GM18861 (cell line): ENCODE results near the gene WFDC5.
"Not testable (repeated sequence)": the region's sequence is repeated elsewhere in the genome, so short reads cannot be mapped to it uniquely, and the experiment has no call there.

ENCODE experiments used
- ATAC-seq: cut with Tn5 transposase; IDR thresholded peaks from one replicate; pipeline ENCODE4 v1.9.1; 2021; ENCODE audit not compliant: unreplicated experiment

Gene WFDC5, protein sequence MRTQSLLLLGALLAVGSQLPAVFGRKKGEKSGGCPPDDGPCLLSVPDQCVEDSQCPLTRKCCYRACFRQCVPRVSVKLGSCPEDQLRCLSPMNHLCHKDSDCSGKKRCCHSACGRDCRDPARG

DNA sequence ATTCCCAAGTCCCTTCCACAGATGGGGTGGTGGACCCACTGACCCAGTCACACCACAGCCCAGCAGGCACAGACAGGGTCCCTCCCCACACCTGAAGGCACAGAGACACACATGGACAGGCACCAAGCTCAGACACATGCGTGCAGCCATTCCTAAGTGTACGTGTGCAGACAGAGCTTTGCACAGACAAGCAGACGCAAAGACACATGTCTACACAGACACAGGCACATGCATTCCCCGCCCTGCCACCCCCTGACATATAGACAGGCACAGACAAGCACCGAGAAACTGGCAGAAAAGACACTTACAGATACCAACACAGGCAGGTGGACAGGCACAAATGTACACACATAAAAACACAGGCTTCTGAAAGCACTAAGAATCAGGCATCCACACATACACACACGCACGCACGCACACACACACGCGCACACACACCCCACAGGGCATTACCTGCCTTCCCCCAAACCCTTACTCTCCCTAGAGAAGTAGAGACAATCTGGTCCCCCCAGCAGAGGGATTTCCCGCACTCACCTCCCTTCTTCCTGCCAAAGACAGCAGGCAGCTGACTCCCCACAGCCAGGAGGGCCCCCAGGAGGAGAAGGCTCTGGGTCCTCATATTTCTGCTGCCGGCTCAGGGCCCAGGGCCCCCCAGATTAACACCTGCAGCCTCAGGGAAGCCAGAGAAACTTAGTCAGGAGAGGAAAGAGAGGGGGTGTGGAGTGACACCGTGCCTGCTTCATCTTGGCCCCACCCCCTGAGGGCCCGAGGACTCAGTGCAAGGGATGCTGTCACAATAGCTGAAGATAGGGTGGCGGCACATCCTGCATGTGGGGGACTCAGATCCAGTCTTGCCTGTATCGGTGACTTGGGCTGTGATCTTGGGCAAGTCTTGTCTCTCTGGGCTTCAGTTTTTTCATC is at the start of gene WFDC5:
Gene WFDC5 (minus strand): TSS at position 710 of the 921 bp plus-strand sequence. CDS start 91 bp downstream, at position 619.
- ATAC-seq: no peak

DNA sequence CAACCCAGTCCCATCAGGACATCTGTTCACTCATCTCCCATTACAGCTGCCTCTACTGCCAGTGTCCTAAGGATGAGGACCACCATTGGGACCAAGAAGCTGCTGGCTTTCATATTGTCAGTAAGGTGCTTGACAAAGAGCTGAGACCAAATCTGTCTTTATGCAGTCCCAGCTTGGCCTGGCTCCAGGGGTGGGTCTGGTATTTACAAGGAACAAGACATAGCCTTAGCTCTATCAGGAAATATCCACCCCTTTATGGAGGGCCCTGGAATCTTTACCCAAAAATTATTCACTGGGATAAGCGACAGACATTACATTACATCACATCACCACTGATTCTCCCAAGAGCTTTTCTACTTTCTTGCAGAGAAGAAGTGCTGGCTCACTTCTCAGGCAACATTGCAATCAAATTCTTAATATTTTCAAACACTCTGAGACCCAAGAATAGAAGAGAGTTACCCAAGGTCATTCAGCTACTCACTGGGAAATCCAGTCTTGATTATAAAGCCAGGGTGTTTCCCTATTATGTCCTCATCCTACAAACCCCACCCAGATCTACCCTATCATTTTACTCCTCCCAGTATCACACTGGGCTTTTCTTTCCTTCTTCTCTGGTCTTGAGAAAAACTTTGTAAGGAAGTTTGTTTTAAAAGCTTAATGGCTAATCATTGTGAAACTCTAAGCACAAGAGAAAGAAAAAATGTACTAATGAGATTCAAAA is 48.3 kb upstream of the WFDC5 start:
- no peak for ATAC-seq

DNA sequence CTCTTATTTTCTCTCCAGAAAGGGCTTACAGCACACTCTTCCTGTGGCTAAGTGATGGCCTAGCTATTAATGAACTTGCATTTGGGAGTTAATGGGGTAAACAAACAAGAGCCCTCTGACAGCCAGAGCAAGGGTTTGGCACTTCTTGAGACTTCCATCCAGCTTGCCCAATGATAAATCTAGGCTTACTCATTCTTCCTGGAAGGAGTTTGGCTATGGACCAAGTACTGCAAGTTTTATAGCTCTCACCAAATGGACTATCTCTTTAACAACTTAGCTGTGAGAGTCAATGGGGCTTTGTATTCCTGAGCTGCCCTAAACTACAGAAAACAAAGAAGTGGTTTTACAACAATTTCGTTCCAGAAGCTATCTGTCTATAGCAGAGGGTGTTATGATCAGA is 43.0 kb upstream of the WFDC5 start:
- no peak for ATAC-seq

DNA sequence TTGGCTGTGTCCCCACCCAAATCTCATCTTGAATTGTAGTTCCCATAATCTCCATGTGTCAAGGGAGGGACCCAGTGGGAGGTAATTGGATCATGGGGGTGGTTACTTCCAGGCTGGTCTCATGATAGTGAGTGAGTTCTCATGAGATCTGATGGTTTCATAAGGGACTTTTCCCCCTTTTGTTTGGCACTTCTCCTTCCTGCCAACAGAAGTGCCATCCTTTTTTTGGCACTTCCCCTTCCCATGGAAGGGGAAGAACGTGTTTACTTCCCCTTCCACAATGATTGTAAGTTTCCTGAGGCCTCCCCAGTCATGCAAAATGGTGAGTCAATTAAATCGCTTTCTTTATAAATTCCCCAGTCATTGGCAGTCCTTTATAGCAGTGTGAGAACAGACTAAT is 41.7 kb upstream of the WFDC5 start:
- no peak for ATAC-seq

DNA sequence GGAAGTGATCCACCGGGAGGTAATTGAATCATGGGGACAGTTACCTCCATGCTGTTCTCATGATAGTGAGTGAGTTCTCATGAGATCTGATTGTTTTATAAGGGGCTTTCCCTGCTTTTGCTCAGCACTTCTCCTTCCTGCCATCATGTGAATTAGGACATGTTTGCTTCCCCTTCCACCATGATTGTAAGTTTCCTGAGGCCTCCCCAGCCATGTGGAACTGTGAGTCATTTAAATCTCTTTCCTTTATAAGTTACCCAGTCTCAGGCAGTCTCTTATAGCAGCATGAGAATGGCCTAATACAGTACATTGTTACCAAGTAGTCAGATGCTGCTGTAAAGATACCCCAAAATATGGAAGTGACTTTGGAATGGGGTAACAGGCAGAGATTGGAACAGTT is 39.8 kb upstream of the WFDC5 start:
- not testable (repeated sequence) for ATAC-seq

DNA sequence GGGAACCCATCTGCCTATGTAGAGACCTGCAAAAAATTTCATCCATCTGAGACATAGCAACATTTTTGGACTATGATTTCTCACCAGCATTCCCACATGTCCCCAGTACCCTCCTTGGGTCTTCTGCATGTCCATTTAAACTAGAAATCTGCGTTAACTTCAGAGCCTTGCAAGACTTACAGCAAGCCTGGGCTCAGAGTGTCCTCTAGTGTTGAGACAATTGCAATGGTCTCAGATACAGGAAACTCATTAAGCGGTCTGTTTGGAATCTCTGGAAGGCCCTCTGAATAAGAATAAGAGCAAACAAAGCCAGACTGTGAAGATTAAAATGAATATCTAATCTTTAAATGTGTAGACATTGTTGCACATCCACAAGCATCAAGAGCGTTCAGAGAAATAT is 39.2 kb upstream of the WFDC5 start:
- ATAC-seq: no peak

DNA sequence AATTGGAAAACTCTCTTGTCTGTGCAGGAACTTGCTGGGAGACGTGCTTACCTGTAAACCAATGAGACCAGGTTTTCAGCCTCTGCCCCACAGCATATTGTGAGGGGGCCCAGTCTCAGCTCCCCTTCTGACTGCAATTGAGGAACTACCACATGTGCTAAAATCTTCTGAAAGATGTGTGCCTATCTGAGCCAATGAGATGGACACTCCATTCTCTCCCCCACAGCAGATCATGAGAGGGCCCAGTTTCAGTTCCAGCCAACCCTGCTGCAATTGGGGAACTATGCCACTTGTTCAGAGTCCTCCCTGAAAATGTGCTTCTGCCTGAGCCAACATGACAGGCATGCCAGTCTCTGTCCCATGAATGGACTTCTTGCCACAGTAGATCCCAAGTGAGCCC is 38.8 kb upstream of the WFDC5 start:
- no peak for ATAC-seq

DNA sequence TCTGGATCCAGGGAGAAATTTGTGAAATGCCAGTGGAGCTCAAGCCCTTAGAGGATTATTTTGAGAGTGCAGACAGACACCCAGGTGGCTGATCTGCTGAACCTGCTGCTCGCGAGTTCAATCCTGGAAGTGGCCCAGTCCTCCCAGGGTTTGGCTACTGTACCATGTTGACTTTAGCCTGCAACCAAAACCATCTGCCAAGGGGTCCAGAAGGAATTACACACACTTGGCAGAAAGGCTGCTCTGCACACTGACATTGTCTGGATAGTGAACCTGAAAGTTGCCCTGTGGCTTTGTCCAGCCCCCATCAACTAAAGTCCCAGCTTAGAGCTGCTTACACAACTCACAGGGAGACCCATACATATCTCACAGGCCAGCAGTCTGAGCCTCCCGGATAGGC is 38.2 kb upstream of the WFDC5 start:
- no peak for ATAC-seq

DNA sequence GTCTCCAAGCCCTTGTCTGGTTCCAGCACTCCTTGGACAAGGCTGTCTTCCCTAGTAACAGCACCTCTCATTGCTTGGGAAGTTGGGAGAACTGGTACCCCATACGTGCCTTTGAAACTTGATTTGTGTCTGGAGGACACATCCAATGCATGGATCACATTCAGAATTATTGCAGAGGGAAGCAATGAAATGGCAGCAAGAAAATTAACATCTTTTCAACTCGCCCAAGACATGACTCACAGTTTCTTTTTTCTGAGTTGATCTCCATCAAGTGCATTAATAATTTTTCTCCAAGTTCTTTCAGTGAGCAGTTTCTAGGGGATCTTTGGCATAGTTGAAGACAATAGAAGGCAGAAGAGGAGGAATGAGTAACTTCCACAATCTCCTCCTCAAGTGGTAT is 37.4 kb upstream of the WFDC5 start:
- ATAC-seq: no peak

DNA sequence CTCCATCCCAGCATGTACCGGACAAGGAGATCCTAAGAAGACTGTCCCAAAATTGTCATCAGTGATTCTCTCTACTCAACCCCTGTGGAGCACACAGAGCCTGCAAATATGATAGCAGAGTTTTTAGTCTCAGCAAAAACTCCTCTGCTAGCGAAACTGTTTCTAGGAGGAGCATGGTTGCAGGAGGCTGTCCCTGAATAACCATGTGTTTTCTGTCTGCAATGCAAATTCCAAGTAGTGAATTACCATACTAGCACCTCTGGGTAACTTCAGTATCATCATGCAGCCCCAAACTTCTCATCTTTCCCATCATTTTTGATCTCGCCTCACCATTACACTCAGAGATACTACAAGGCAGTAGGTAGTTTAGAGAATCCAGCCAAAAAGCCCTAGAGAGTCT is 34.1 kb upstream of the WFDC5 start:
- ATAC-seq: no peak

DNA sequence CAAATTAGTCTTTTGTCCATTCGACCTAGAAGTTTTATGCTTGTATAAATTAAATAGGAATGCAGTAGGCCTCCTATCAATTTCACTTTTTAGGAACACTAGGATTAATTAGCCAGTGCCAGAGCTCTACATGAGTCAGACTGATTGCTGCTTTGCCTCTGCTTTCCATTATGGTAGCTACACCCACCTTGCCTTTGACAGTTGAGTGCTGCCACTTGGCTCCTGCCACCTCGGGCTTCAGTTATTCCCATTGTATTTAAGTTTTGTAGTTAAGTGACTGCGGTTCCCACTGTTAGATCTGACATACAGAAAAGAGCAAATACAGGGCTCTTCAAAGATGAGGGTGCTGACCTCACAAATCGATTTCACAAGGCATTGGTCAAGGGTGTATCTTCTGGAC is 25.9 kb upstream of the WFDC5 start:
- ATAC-seq: no peak

DNA sequence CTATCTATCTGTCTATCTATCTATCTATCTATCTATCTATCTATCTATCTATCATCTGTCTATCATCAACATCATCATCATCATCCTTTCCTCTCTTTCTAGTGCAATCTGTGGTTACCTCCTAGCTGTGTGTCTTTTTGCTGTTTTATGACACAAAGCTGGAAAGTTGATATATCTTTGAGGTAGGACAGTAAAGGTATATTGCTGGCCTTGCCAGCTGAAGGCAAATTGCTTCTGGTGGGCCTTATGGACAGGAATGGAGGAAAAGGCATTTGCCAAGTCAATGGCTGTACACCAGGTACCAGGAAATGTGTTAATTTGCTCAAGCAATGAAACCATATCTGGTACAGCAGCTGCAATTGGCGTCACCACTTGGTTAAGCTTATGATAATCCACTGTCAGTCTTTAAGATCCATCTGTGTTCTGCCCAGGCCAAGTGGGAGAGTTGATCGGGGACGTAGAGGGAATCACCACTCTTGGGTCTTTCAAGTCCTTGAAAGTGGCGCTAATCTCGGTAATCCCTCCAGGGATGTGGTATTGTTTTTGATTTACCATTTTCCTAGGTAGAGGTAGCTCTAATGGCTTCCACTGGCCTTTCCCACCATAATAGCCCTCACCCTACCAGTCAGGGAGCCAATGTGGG is 24.9 kb upstream of the WFDC5 start:
- ATAC-seq: not testable (repeated sequence)

DNA sequence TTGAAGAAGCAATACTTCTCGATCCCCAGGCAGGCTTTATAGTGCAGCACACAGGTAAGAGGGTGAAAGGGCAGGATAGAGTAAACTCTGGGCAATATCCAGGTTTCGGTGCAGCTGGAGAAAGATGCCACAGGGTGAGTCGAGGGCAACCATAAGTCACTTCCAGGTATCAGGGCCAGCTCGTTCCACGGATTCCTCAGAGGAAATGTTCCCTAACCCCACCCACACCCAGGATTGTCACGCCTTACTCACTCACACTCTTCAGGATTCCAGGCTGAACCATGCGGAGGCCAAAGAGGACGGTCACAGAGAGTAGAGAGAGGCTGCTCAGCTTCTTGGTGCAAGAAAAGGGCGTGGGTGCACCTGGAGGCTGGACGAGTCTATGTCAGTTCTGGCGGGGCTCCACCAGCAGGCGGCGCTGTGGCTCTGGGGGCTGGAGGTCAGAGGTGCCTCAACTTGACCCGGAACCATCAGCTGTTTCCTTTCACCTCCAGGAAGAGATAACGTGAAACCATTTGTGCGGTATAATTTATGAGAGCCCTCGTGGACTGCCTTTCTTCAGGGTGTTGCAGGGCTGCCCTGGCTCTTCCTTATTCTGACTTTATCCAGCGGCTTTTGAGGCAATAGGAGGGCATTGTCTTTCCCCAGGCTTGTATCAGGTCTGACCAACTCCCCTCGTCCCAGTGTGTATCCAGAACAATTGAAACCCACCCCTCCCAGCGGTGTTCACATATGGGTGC is 23.8 kb upstream of the WFDC5 start:
- ATAC-seq: no peak

DNA sequence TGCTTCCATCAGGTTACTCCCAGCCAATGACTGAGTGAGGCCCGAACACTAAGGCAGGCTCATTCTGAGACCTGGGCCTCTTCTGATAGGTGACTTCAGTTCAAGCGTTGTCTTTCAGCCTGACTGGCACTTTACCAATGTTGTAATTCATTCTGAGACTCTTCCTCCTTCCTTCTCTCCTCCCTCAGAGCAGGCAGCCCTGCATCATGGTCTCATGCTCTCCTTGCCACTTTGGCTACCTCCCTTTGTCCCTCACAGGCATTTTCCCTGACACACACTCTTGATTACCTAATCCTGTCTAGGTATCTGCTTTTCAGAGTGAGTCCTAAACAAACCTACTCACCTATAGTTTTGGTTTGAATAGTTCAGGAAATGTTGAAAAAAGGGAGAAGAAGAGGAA is 21.9 kb upstream of the WFDC5 start:
- ATAC-seq: no peak

DNA sequence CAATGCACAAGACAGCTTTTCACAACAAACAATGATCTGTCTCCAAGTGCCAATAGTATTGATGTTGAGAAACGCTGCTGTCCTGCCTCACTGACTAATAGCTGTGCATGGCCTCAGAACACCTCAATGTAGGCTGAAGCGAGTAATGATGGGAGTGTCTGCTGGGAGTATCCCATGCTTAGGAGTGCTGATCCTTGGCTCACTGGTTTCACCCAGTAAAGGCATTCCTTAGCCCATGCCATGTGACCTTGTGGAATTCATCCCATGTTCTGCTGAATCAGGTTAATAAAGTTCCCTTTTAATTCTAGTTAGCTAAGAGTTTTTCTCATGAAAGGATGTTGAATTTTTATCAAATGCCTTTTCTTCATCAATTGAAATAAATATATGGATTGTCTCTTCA is 13.1 kb upstream of the WFDC5 start:
- ATAC-seq: no peak

DNA sequence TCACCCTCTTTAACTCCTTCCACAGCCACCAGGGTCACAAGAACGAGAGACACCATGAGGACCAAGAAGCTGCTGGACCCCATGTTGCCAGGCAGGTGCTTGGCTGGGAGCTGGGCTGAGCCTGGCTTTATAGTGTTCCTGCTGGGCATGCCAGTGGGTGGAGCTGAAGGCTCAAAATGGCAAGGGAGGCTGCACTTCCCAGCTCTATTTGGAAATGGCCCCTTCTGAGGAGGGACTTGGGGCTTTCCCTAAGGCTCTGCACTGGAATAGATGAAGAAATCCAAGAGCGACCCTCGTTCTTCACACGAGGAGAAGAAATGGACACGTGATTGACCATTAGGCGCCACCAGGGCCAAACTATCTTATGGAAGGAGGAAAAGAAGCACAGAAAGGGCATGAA is 9.4 kb upstream of the WFDC5 start, which contains the start of gene WFDC12:
Gene WFDC12 (minus strand): TSS at position 101 of the 400 bp plus-strand sequence. CDS start 18 bp downstream, at position 83.
- no peak for ATAC-seq

DNA sequence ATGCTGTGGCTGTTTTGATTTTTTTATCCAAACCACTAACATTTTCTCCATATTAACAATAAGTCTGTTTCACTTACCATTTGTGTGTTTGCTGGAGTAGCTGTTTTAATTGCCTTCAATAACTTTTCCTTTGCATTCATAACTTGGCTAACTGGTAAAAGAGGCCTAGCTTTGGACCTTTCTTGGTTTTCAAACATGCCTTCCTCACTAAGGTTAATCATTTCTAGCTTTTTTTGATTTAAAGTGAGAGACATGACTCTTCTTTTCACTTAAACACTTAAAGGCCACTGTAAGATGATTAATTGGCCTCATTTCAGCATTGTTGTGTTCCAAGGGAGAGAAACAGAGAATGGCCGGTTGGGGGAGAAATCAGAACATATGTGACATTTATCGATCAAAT is 6.4 kb upstream of the WFDC5 start:
- no peak for ATAC-seq

DNA sequence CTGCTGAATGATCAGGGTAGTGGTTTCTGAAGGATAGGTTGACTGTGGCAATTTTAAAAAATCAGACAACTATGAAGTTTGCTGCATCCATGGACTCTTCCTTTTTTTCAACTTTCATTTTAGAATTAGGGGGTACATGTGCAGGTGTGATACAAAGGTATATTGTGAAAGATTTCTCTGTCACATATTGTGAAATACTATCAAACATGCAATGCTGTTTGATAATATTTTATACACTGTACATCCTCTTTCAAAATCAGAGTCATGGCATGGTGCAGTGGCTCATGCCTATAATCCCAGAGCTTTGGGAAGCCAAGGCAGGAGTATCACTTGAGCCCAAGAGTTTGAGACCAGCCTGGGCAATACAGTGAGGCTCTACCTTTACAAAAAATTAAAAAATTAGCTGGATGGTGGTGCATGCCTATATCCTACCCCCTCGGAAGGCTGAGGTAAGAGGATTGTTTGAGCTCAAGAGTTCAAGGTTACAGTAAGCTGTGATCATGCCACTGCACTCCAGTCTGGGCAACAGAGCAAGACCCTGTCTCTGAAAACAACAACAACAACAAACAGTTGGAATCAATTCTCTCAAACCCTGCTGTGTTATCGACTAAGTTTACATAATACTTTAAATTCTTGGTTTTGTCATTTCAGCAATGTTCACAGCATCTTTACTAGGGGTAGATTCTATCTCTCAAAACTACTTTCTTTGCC is 4.7 kb upstream of the WFDC5 start:
- ATAC-seq: no peak

DNA sequence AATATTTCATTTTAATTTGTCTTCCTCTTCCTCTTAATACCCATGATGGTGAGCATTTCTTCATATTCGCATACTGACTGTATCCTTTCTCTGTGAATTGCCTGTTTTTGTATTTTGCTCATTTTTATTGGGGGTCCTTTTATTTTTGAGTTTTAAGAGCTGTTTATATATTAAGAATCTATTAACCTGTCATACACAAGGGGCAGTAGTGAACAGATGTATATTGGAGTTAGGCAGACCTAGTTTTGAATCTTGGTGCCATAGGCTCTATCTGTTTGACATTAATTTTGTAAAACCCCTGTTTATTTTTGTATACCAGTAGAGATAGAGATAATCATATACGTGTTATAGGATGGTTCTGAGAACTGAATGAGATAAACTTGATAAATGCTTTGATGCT is 3.1 kb upstream of the WFDC5 start:
- no peak for ATAC-seq

DNA sequence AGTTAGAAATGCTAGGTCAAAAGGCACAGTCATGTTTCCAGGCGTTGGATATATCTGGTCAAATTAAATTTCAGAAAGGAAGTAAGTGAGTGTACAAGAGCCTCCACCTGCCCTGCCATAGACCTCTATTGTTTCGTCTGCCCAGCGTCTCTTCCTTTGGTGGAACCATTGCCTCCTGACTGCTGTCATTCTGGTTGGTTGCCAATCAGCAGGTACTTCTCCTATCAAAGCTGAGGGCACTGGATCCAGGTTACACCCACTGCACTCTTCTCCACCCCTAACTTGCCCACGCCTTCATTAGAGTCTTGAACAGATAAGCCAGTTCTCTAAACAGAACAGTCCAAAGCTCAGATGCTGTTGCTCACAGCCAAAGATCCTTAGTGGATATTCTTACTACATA is 2.6 kb upstream of the WFDC5 start:
- ATAC-seq: no peak
